HCT116 (cell line): ENCODE measurements around the gene GPRC5A. TPM values are rescaled to one million over a fixed set of nuclear protein-coding genes. Genes with fewer than 3 reads are reported as not detected.

Experiments
- ATAC-seq: fragments of 200-7000 bp; cut with Tn5 transposase; 2 replicates; pipeline ENCODE4 v1.9.1; 2020; ENCODE audit warnings: mild to moderate bottlenecking, moderate library complexity
- BruUV-seq: library from RNA; stranded (reverse); fragments of 400-500 nt; replicated peaks from 2 replicates; lab custom pipeline; 2021; lab: Mats Ljungman, UMichigan
- CTCF ChIA-PET: fragments of 300-600 bp; sonication (Branson Sonifier 250); formaldehyde crosslinking; loops from one replicate; lab custom pipeline; 2021; ENCODE audit warnings: antibody characterized with exemption; lab: Charles Lee
- POLR2A ChIA-PET: fragments of 300-600, 350-600 bp; sonication (Branson Sonifier 250); formaldehyde crosslinking; loops from one replicate; lab custom pipeline; 2021; ENCODE audit warnings: antibody characterized with exemption; lab: Charles Lee
- RAD21 ChIA-PET, 2 experiments: fragments of 300-600 bp; sonication (Branson Sonifier 250); formaldehyde crosslinking; loops; one replicate each; lab custom pipeline; 2023; ENCODE audit warnings: low total read pairs in 2 of 2; ENCODE audit not compliant: uncharacterized antibody in 2 of 2, unreplicated experiment in 2 of 2, low non-redundant PET in 1 of 2; lab: Charles Lee
- DNase-seq: peaks from one replicate; pipeline ENCODE4 v3.0.0-alpha.2; 2010; ENCODE audit warnings: low read depth, low spot score
- H2AFZ ChIP-seq: fragments of 200-600 bp; shearing (Covaris generic), sonication (generic); 2 replicates; pipeline ENCODE4 v1.6.1; 2017; ENCODE audit warnings: low read depth, mixed run types, mixed read lengths, antibody characterized with exemption, low read length; ENCODE audit not compliant: poor library complexity, severe bottlenecking
- H3K27ac ChIP-seq: 2 replicates; pipeline ENCODE4 v1.5.1; 2012; ENCODE audit warnings: low read depth, low read length
- H3K27me3 ChIP-seq: fragments of 200-600 bp; sonication (generic); 2 replicates; pipeline ENCODE4 v1.6.1; 2016; ENCODE audit warnings: mixed run types, low read length, mixed read lengths; ENCODE audit not compliant: insufficient read depth
- H3K36me3 ChIP-seq, 2 experiments: fragments of 200-500 bp in 1 of 2; fragments of 200-600 bp in 1 of 2; sonication (Bioruptor generic) in 1 of 2; sonication (generic) in 1 of 2; 2 replicates each; pipeline versions ENCODE4 v1.5.1 to v1.6.1; 2014 to 2016; ENCODE audit warnings: low read length in 2 of 2, inconsistent platforms in 1 of 2, mixed read lengths in 1 of 2, mixed run types in 1 of 2; ENCODE audit not compliant: insufficient read depth in 2 of 2, control insufficient read depth in 1 of 2
- H3K4me1 ChIP-seq, 2 experiments: fragments of 200-600 bp in 1 of 2; sonication (generic) in 1 of 2; 2 replicates each; pipeline versions ENCODE4 v1.5.1 to v1.6.1; 2012 to 2017; ENCODE audit warnings: low read length in 2 of 2, inconsistent platforms in 1 of 2, mild to moderate bottlenecking in 1 of 2, mixed read lengths in 1 of 2, mixed run types in 1 of 2, moderate library complexity in 1 of 2; ENCODE audit not compliant: insufficient read depth in 2 of 2, control insufficient read depth in 1 of 2
- H3K4me2 ChIP-seq: fragments of 200-600 bp; sonication (generic); 2 replicates; pipeline ENCODE4 v1.6.1; 2017; ENCODE audit warnings: mixed run types, low read length, mixed read lengths
- H3K4me3 ChIP-seq, 2 experiments: fragments of 200-600 bp in 1 of 2; sonication (generic) in 1 of 2; replicated peaks in 1 of 2; 2 replicates each; pipeline ENCODE4 v1.5.1; 2011 to 2016; ENCODE audit warnings: low read length in 2 of 2, control low read depth in 1 of 2, low read depth in 1 of 2, mild to moderate bottlenecking in 1 of 2, mixed read lengths in 1 of 2, mixed run types in 1 of 2
- H3K79me2 ChIP-seq: fragments of 200-600 bp; sonication (generic); 2 replicates; pipeline ENCODE4 v1.6.1; 2017; ENCODE audit warnings: mild to moderate bottlenecking, mixed run types, low read length, moderate library complexity, mixed read lengths; ENCODE audit not compliant: insufficient read depth
- H3K9ac ChIP-seq: fragments of 200-600 bp; sonication (generic); 2 replicates; pipeline ENCODE4 v1.6.1; 2016; ENCODE audit warnings: low read length, mixed read lengths
- H3K9me2 ChIP-seq: fragments of 200-600 bp; sonication (generic), shearing (Covaris generic); 2 replicates; pipeline ENCODE4 v1.6.1; 2017; ENCODE audit warnings: mixed run types, mild to moderate bottlenecking, moderate library complexity; ENCODE audit not compliant: insufficient read depth
- H3K9me3 ChIP-seq, 2 experiments: fragments of 200-500 bp in 1 of 2; fragments of 200-600 bp in 1 of 2; sonication (Bioruptor generic) in 1 of 2; sonication (generic) in 1 of 2; 2 replicates each; pipeline ENCODE4 v1.6.1; 2014 to 2017; ENCODE audit warnings: low read length in 2 of 2, mixed read lengths in 2 of 2, inconsistent platforms in 1 of 2, low read depth in 1 of 2, mild to moderate bottlenecking in 1 of 2, mixed run types in 1 of 2, moderate library complexity in 1 of 2; ENCODE audit not compliant: control insufficient read depth in 1 of 2, insufficient read depth in 1 of 2
- H4K20me1 ChIP-seq: fragments of 200-600 bp; sonication (generic), shearing (Covaris generic); 2 replicates; pipeline ENCODE4 v1.6.1; 2017; ENCODE audit warnings: mixed run types, mild to moderate bottlenecking, moderate library complexity; ENCODE audit not compliant: insufficient read depth
- ATF3 ChIP-seq: IDR thresholded peaks from 2 replicates; pipeline ENCODE4 v1.6.1; 2012
- CTCF ChIP-seq, 3 experiments: fragments of 200-600 bp in 1 of 3; sonication (generic) in 1 of 3; IDR thresholded peaks in 2 of 3; conservative IDR thresholded peaks in 1 of 3; 2 replicates each; pipeline ENCODE4 v1.5.1; 2012 to 2017; ENCODE audit warnings: low read depth in 2 of 3, low read length in 2 of 3, antibody characterized with exemption in 1 of 3, borderline replicate concordance in 1 of 3, control low read depth in 1 of 3, mild to moderate bottlenecking in 1 of 3, mixed read lengths in 1 of 3, mixed run types in 1 of 3, moderate library complexity in 1 of 3; ENCODE audit not compliant: insufficient read depth in 1 of 3
- EGR1 ChIP-seq: IDR thresholded peaks from 2 replicates; pipeline ENCODE4 v1.6.1; 2012; ENCODE audit warnings: low read depth
- ELF1 ChIP-seq: IDR thresholded peaks from 2 replicates; pipeline ENCODE4 v1.6.1; 2012; ENCODE audit warnings: low read depth, borderline replicate concordance
- FOSL1 ChIP-seq: IDR thresholded peaks from 2 replicates; pipeline ENCODE4 v1.6.1; 2012; ENCODE audit warnings: low read depth
- MAX ChIP-seq: IDR thresholded peaks from 2 replicates; pipeline ENCODE4 v1.6.1; 2012
- POLR2AphosphoS5 ChIP-seq: IDR thresholded peaks from 2 replicates; pipeline ENCODE4 v1.6.1; 2011; ENCODE audit warnings: mild to moderate bottlenecking, low read depth, low read length, moderate library complexity
- RAD21 ChIP-seq: IDR thresholded peaks from 2 replicates; pipeline ENCODE4 v1.6.1; 2012; ENCODE audit warnings: low read depth, mild to moderate bottlenecking
- SP1 ChIP-seq: IDR thresholded peaks from 2 replicates; pipeline ENCODE4 v1.6.1; 2012; ENCODE audit warnings: low read depth
- SRF ChIP-seq: IDR thresholded peaks from 2 replicates; pipeline ENCODE4 v1.6.1; 2012; ENCODE audit warnings: low read depth
- TCF7L2 ChIP-seq: IDR thresholded peaks from 2 replicates; pipeline ENCODE4 v1.7.0; 2011; ENCODE audit warnings: borderline replicate concordance, inconsistent platforms; ENCODE audit not compliant: insufficient read depth, insufficient read length; ENCODE audit errors: extremely low read depth
- YY1 ChIP-seq: IDR thresholded peaks from 2 replicates; pipeline ENCODE4 v1.6.1; 2011; ENCODE audit warnings: low read length, low read depth, moderate library complexity, mild to moderate bottlenecking; ENCODE audit not compliant: insufficient replicate concordance; ENCODE audit errors: extremely low read depth
- ZBTB33 ChIP-seq: IDR thresholded peaks from 2 replicates; pipeline ENCODE4 v1.6.1; 2011; ENCODE audit warnings: mild to moderate bottlenecking, low read length, moderate library complexity; ENCODE audit not compliant: insufficient replicate concordance; ENCODE audit errors: extremely low read depth
- ZFX ChIP-seq: fragments of 450-650 bp; IDR thresholded peaks from 2 replicates; pipeline ENCODE4 v1.6.1; 2017
- intact Hi-C: fragments of 100-400 bp; cut with micrococcal nuclease; formaldehyde crosslinking; loops from 2 replicates; pipeline ENCODE4 v1.10.0; 2022
- total RNA-seq: library from RNA; stranded (reverse); gene quantifications from one replicate; pipeline ENCODE4 v1.2.1, GENCODE V29; 2021; ENCODE audit not compliant: unreplicated experiment

GPRC5A gene
- total RNA-seq, 1 experiment from 2014 or later, result 305 TPM

GRCh38 chr12:12893438-12893837, 2.1 kb downstream of the GPRC5A start (continued):
- TF ChIP-seq ZBTB33 (no peak), MAX (no peak), ELF1 (no peak), FOSL1 (no peak), SP1 (no peak)

- peak overlapping the region; percentile 65 for H3K4me2 ChIP-seq
- POLR2A ChIA-PET, result interaction anchor here (0.6 to 2.5 kb wide), 6 partner anchors 16 to 107 kb away, joined by 3 to 13 read pairs (median 6); partner anchors contain the start of gene DDX47
- TF ChIP-seq SRF (no peak), RAD21 (no peak), POLR2AphosphoS5 (peak; percentile 12; the same call in 1 of the 2 replicates), MAX (no peak), CTCF (IDR thresholded peaks at IDR 0.05 in 2 of 3, conservative IDR thresholded peaks at IDR 0.05 in 1 of 3; ENCODE audit: borderline replicate concordance in 1 of 3, insufficient read depth in 1 of 3, low read depth in 2 of 3, low read length in 2 of 3) (no peak), ZBTB33 (no peak), TCF7L2 (no peak), ATF3 (no peak), FOSL1 (peak; percentile 50; the same call in 1 of the 2 replicates), ZFX (no peak), SP1 (no peak; the same call in 1 of the 2 replicates), EGR1 (no peak), YY1 (no peak)
Measured at GRCh38 chr12:12896260-12896659, 4.9 kb downstream of the GPRC5A start.

More at GRCh38 chr12:12896260-12896659, 4.9 kb downstream of the GPRC5A start:
- peaks cover 34% of the 10 kb centered on the region for H4K20me1 ChIP-seq
- H2AFZ ChIP-seq, result no peak overlapping the region
- intact Hi-C loops, result loop anchor here (10.0 kb wide), 1 partner anchor 171 kb away; no protein-coding TSS in a partner anchor
- no peaks in the 10 kb centered on the region for H3K27me3 ChIP-seq
- no peaks in the 10 kb centered on the region for H3K9me3 ChIP-seq
- peaks cover 99% of the 10 kb centered on the region for H3K79me2 ChIP-seq
- peak overlapping the region; percentile 42; the same call in 1 of the 2 replicates for H3K27ac ChIP-seq
- ChIA-PET RAD21 (no interaction called here), CTCF (no interaction called here)
- DNase-seq (no peak), ATAC-seq (no peak)
- no TSS peak for BruUV-seq
- no peak overlapping the region for H3K4me3 ChIP-seq
- peaks cover 0 to 34% of the 10 kb centered on the region in 2 experiments; a peak in 1 of 4 replicates for H3K36me3 ChIP-seq
- H3K4me1 ChIP-seq, result peaks cover 77 to 90% of the 10 kb centered on the region in 2 experiments
- H3K9ac ChIP-seq, result peak overlapping the region; percentile 34
- no peaks in the 10 kb centered on the region for H3K9me2 ChIP-seq
